ENCODE measurements around the gene CEP112. TPM values are rescaled to one million over a fixed set of nuclear protein-coding genes. Genes with fewer than 3 reads are reported as not detected.
A peak's percentile ranks its signal among the peaks of the same experiment; 100 is the strongest.

The CEP112 gene
- total RNA-seq, 1 donor from 2014 or later: 9.7 TPM

GRCh38 chr17:65797809-65798208 lies 394.1 kb downstream of the CEP112 start:
- no peak overlapping the region for H3K27ac Mint-ChIP-seq
- H3K4me3 Mint-ChIP-seq: no peak overlapping the region
- H3K9me3 Mint-ChIP-seq: peaks cover 35% of the 10 kb centered on the region
- H3K4me2 ChIP-seq: no peak overlapping the region
- H3F3A ChIP-seq (ENCODE audit: low read depth): no peaks in the 10 kb centered on the region
- no peaks in the 10 kb centered on the region for H3K27me3 ChIP-seq
- peaks cover 26% of the 10 kb centered on the region for H3K36me3 Mint-ChIP-seq
- peaks cover 7% of the 10 kb centered on the region for H3K9me3 ChIP-seq (ENCODE audit: low read depth)
- TF ChIP-seq EZH2phosphoT487 (IDR thresholded peaks at IDR 0.05) (no peak), CTCF (IDR thresholded peaks at IDR 0.05) (peak; percentile 76)
- H3K4me1 Mint-ChIP-seq: peaks cover 14% of the 10 kb centered on the region
- peaks cover 2% of the 10 kb centered on the region for H3K27me3 Mint-ChIP-seq (ENCODE audit: insufficient read depth, low read depth)
- H2AFZ ChIP-seq (replicated peaks): no peak overlapping the region
- H3K36me3 ChIP-seq: no peaks in the 10 kb centered on the region
- H3K79me2 ChIP-seq (ENCODE audit: low read depth): no peaks in the 10 kb centered on the region
- no peaks in the 10 kb centered on the region for H4K20me1 ChIP-seq (ENCODE audit: low read depth)
- no peaks in the 10 kb centered on the region for H3K4me1 ChIP-seq
- DNase-seq (ENCODE audit: low spot score): peak; percentile 74
- H3K9ac ChIP-seq: no peak overlapping the region
- no peak overlapping the region for H3K27ac ChIP-seq
- no peak overlapping the region for H3K4me3 ChIP-seq

- no peaks in the 10 kb centered on the region for H3K4me1 ChIP-seq
- no peaks in the 10 kb centered on the region for H3K27me3 ChIP-seq
- H3K4me3 ChIP-seq: no peak overlapping the region
- peaks cover 19% of the 10 kb centered on the region for H3K36me3 Mint-ChIP-seq
- no peak for TF ChIP-seq EZH2phosphoT487 (IDR thresholded peaks at IDR 0.05)
- TF ChIP-seq CTCF (IDR thresholded peaks at IDR 0.05): no peak
- no peak for TF ChIP-seq EZH2 (IDR thresholded peaks at IDR 0.05)
- peaks cover 19% of the 10 kb centered on the region for H3K4me1 Mint-ChIP-seq
- DNase-seq (ENCODE audit: low spot score): no peak
- H3K27ac ChIP-seq: no peak overlapping the region
- peaks cover 2% of the 10 kb centered on the region for H3K27me3 Mint-ChIP-seq (ENCODE audit: insufficient read depth, low read depth)
- no peak overlapping the region for H3K9ac ChIP-seq
- no peak overlapping the region for H2AFZ ChIP-seq (replicated peaks)
- H4K20me1 ChIP-seq (ENCODE audit: low read depth): no peaks in the 10 kb centered on the region
- no peak overlapping the region for H3K27ac Mint-ChIP-seq
- no peak overlapping the region for H3K4me3 Mint-ChIP-seq
- H3K9me3 Mint-ChIP-seq: peaks cover 28% of the 10 kb centered on the region
- no peaks in the 10 kb centered on the region for H3K79me2 ChIP-seq (ENCODE audit: low read depth)
- H3F3A ChIP-seq (ENCODE audit: low read depth): no peaks in the 10 kb centered on the region
- no peak overlapping the region for H3K4me2 ChIP-seq
- peaks cover 4% of the 10 kb centered on the region for H3K9me3 ChIP-seq (ENCODE audit: low read depth)
- H3K36me3 ChIP-seq: no peaks in the 10 kb centered on the region
Measured at GRCh38 chr17:65797101-65797500, 394.8 kb downstream of the CEP112 start.

- H3K4me1 Mint-ChIP-seq: peaks cover 38% of the 10 kb centered on the region
- H3F3A ChIP-seq (ENCODE audit: low read depth): no peaks in the 10 kb centered on the region
- TF ChIP-seq EZH2 (IDR thresholded peaks at IDR 0.05) (no peak), CTCF (IDR thresholded peaks at IDR 0.05) (peak; percentile 68)
- H3K4me2 ChIP-seq: no peak overlapping the region
- DNase-seq (ENCODE audit: low spot score): peak; percentile 45
- no peak overlapping the region for H3K9ac ChIP-seq
- peaks cover 7% of the 10 kb centered on the region for H3K36me3 Mint-ChIP-seq
- H3K27ac ChIP-seq: no peak overlapping the region
- no peaks in the 10 kb centered on the region for H3K9me3 ChIP-seq (ENCODE audit: low read depth)
- no peak overlapping the region for H2AFZ ChIP-seq (replicated peaks)
- H3K27ac Mint-ChIP-seq: no peak overlapping the region
- H3K27me3 ChIP-seq: no peaks in the 10 kb centered on the region
- H3K36me3 ChIP-seq: no peaks in the 10 kb centered on the region
- no peaks in the 10 kb centered on the region for H4K20me1 ChIP-seq (ENCODE audit: low read depth)
- H3K9me3 Mint-ChIP-seq: peaks cover 4% of the 10 kb centered on the region
- no peak overlapping the region for H3K4me3 Mint-ChIP-seq
- H3K79me2 ChIP-seq (ENCODE audit: low read depth): no peaks in the 10 kb centered on the region
- peaks cover 2% of the 10 kb centered on the region for H3K27me3 Mint-ChIP-seq (ENCODE audit: insufficient read depth, low read depth)
- H3K4me1 ChIP-seq: peaks cover 13% of the 10 kb centered on the region
- no peak overlapping the region for H3K4me3 ChIP-seq
Measured at GRCh38 chr17:65794572-65794971, 397.4 kb downstream of the CEP112 start.

Measured in neural progenitor cell (in vitro differentiated cells).